ENCODE results near the gene LINC00632. TPM values are rescaled to one million over a fixed set of nuclear protein-coding genes. Genes with fewer than 3 reads are reported as not detected.
"Not testable (repeated sequence)": the region's sequence is repeated elsewhere in the genome, so short reads cannot be mapped to it uniquely, and the experiment has no call there.

Gene LINC00632
- 10 to 100 TPM in 1 of 3 donors, 1 to 10 TPM in 2; 5.0 to 11.2 (median 9.1) TPM for polyA plus RNA-seq (ENCODE audit: insufficient read length in 3 of 3)
- long read RNA-seq, donor 1, result 0 reads
- long read RNA-seq, donor 2, result 0 reads
- long read RNA-seq, donor 3, partial matches to known transcripts, result 0 of 1 reads
- long read RNA-seq, donor 3, other reads (novel, unspliced or antisense), result 0 of 1 reads
- long read RNA-seq, donor 4, partial matches to known transcripts, result 0 of 1 reads
- long read RNA-seq, donor 4, other reads (novel, unspliced or antisense), result 0 of 1 reads
- long read RNA-seq, donor 5, partial matches to known transcripts, result 0 of 1 reads
- long read RNA-seq, donor 5, other reads (novel, unspliced or antisense), result 0 of 1 reads
- long read RNA-seq, donor 6, partial matches to known transcripts, result 0 of 1 reads
- long read RNA-seq, donor 6, other reads (novel, unspliced or antisense), result 0 of 1 reads
- long read RNA-seq, donor 7, result 0 reads
- long read RNA-seq, donor 8, result 0 reads
- long read RNA-seq, donor 9, result 0 reads
- long read RNA-seq, donor 10, result 0 reads
- long read RNA-seq, donor 11, result 0 reads
- long read RNA-seq, donor 12, result 0 reads
- long read RNA-seq, donor 13, partial matches to known transcripts, result 0 of 1 reads
- long read RNA-seq, donor 13, other reads (novel, unspliced or antisense), result 0 of 1 reads
- long read RNA-seq, donor 14, result 0 reads
- long read RNA-seq, donor 15, result 0 reads
- long read RNA-seq, donor 16, partial matches to known transcripts, result 0 of 1 reads
- long read RNA-seq, donor 16, other reads (novel, unspliced or antisense), result 0 of 1 reads

GRCh38 chrX:140709421-140709846, at the start of gene LINC00632:
LINC00632 (plus strand) TSS chrX:140709759.
- no peak for DNase-seq (ENCODE audit: extremely low read depth in 1 of 11, low read depth in 9 of 11, low spot score in 4 of 11)

- no peak for DNase-seq (ENCODE audit: extremely low read depth in 1 of 11, low read depth in 9 of 11, low spot score in 4 of 11)
Observed at GRCh38 chrX:140661643-140662042, 47.9 kb upstream of the LINC00632 start.

- DNase-seq (ENCODE audit: extremely low read depth in 1 of 11, low read depth in 9 of 11, low spot score in 4 of 11), result peak in 3 of 11 donors; percentile 0 to 2 (median 1)
Observed at GRCh38 chrX:140664939-140665338, 44.6 kb upstream of the LINC00632 start.

- DNase-seq (ENCODE audit: extremely low read depth in 1 of 11, low read depth in 9 of 11, low spot score in 4 of 11), result no peak
Observed at GRCh38 chrX:140672840-140673731, 36.5 kb upstream of the LINC00632 start.

- DNase-seq (ENCODE audit: extremely low read depth in 1 of 11, low read depth in 9 of 11, low spot score in 4 of 11), result no peak
Observed at GRCh38 chrX:140687706-140688105, 21.9 kb upstream of the LINC00632 start.

- not testable (repeated sequence) for DNase-seq (ENCODE audit: extremely low read depth in 1 of 11, low read depth in 9 of 11, low spot score in 4 of 11)
Observed at GRCh38 chrX:140691596-140691995, 18.0 kb upstream of the LINC00632 start.

GRCh38 chrX:140697618-140698017, 11.9 kb upstream of the LINC00632 start:
- no peak for DNase-seq (ENCODE audit: extremely low read depth in 1 of 11, low read depth in 9 of 11, low spot score in 4 of 11)

- no peak for DNase-seq (ENCODE audit: extremely low read depth in 1 of 11, low read depth in 9 of 11, low spot score in 4 of 11)
Observed at GRCh38 chrX:140701480-140701879, 8.1 kb upstream of the LINC00632 start.

GRCh38 chrX:140710710-140711109, 1.2 kb downstream of the LINC00632 start:
- DNase-seq (ENCODE audit: extremely low read depth in 1 of 11, low read depth in 9 of 11, low spot score in 4 of 11), result no peak

- DNase-seq (ENCODE audit: extremely low read depth in 1 of 11, low read depth in 9 of 11, low spot score in 4 of 11), result no peak
Observed at GRCh38 chrX:140711894-140712293, 2.3 kb downstream of the LINC00632 start.

GRCh38 chrX:140712413-140713173, 3.0 kb downstream of the LINC00632 start:
- peak; percentile 43 to 87 (median 77) for DNase-seq (ENCODE audit: extremely low read depth in 1 of 11, low read depth in 9 of 11, low spot score in 4 of 11)

- no peak for DNase-seq (ENCODE audit: extremely low read depth in 1 of 11, low read depth in 9 of 11, low spot score in 4 of 11)
Observed at GRCh38 chrX:140713174-140713539, 3.6 kb downstream of the LINC00632 start.

GRCh38 chrX:140715787-140716186, 6.2 kb downstream of the LINC00632 start:
- DNase-seq (ENCODE audit: extremely low read depth in 1 of 11, low read depth in 9 of 11, low spot score in 4 of 11), result no peak

GRCh38 chrX:140723121-140723715, 13.7 kb downstream of the LINC00632 start:
- no peak for DNase-seq (ENCODE audit: extremely low read depth in 1 of 11, low read depth in 9 of 11, low spot score in 4 of 11)

GRCh38 chrX:140724309-140724708, 14.8 kb downstream of the LINC00632 start:
- DNase-seq (ENCODE audit: extremely low read depth in 1 of 11, low read depth in 9 of 11, low spot score in 4 of 11), result no peak

- no peak for DNase-seq (ENCODE audit: extremely low read depth in 1 of 11, low read depth in 9 of 11, low spot score in 4 of 11)
Observed at GRCh38 chrX:140724736-140725135, 15.2 kb downstream of the LINC00632 start.

GRCh38 chrX:140725500-140725899, 15.9 kb downstream of the LINC00632 start:
- no peak for DNase-seq (ENCODE audit: extremely low read depth in 1 of 11, low read depth in 9 of 11, low spot score in 4 of 11)

- DNase-seq (ENCODE audit: extremely low read depth in 1 of 11, low read depth in 9 of 11, low spot score in 4 of 11), result no peak
Observed at GRCh38 chrX:140733766-140734342, 24.3 kb downstream of the LINC00632 start.
